HG03159 (cell line): ENCODE data around the gene SCLT1.
"Not testable (repeated sequence)": the region's sequence is repeated elsewhere in the genome, so short reads cannot be mapped to it uniquely, and the experiment has no call there.

Experiments used
- ATAC-seq: cut with Tn5 transposase; IDR thresholded peaks from one replicate; pipeline ENCODE4 v1.9.1; 2021; ENCODE audit warnings: mild to moderate bottlenecking, moderate library complexity; ENCODE audit not compliant: unreplicated experiment

SCLT1 gene

GRCh38 chr4:129077326-129077725, 16.0 kb downstream of the SCLT1 start:
- ATAC-seq: no peak

GRCh38 chr4:129069537-129069936, 23.8 kb downstream of the SCLT1 start:
- not testable (repeated sequence) for ATAC-seq

GRCh38 chr4:129064717-129065116, 28.6 kb downstream of the SCLT1 start:
- no peak for ATAC-seq

- ATAC-seq: no peak
Observed at GRCh38 chr4:129063640-129064039, 29.7 kb downstream of the SCLT1 start.

GRCh38 chr4:129062580-129062979, 30.8 kb downstream of the SCLT1 start:
- ATAC-seq: no peak

- no peak for ATAC-seq
Observed at GRCh38 chr4:129059028-129059427, 34.3 kb downstream of the SCLT1 start.

GRCh38 chr4:129046055-129046959, 47.0 kb downstream of the SCLT1 start:
- ATAC-seq: peak; percentile 67

- no peak for ATAC-seq
Observed at GRCh38 chr4:129043523-129043922, 49.8 kb downstream of the SCLT1 start.

GRCh38 chr4:129040471-129040870, 52.9 kb downstream of the SCLT1 start:
- no peak for ATAC-seq

- ATAC-seq: no peak
Observed at GRCh38 chr4:129037093-129037492, 56.2 kb downstream of the SCLT1 start.

- ATAC-seq: no peak
Observed at GRCh38 chr4:129014566-129015509, 78.5 kb downstream of the SCLT1 start.

- ATAC-seq: no peak
Observed at GRCh38 chr4:129008096-129008495, 85.2 kb downstream of the SCLT1 start.

- ATAC-seq: no peak
Observed at GRCh38 chr4:128986908-128987307, 106.4 kb downstream of the SCLT1 start.

- ATAC-seq: no peak
Observed at GRCh38 chr4:128986019-128986418, 107.3 kb downstream of the SCLT1 start.

GRCh38 chr4:128983771-128984485, 109.4 kb downstream of the SCLT1 start:
- ATAC-seq: no peak

GRCh38 chr4:128981377-128981776, 112.0 kb downstream of the SCLT1 start:
- no peak for ATAC-seq

GRCh38 chr4:128980816-128981326, 112.5 kb downstream of the SCLT1 start:
- ATAC-seq: no peak

GRCh38 chr4:128979934-128980333, 113.4 kb downstream of the SCLT1 start:
- ATAC-seq: no peak

- ATAC-seq: no peak
Observed at GRCh38 chr4:128978985-128979384, 114.4 kb downstream of the SCLT1 start.

- ATAC-seq: no peak
Observed at GRCh38 chr4:128974136-128974581, 119.2 kb downstream of the SCLT1 start.

GRCh38 chr4:128973384-128973783, 120.0 kb downstream of the SCLT1 start:
- no peak for ATAC-seq
